Hematopoietic multipotent progenitor cell treated with erythropoietin and hydrocortisone succinate and interleukin-3 and kit ligand, for 6 days (in vitro differentiated cells): ENCODE measurements around the gene ALPI.

Source experiments
- DNase-seq: peaks from one replicate; pipeline ENCODE4 v3.0.0-alpha.2; 2015

Gene ALPI

GRCh38 chr2:232486558-232487384, 30.8 kb downstream of the ALPI start:
- DNase-seq = no peak

DNA sequence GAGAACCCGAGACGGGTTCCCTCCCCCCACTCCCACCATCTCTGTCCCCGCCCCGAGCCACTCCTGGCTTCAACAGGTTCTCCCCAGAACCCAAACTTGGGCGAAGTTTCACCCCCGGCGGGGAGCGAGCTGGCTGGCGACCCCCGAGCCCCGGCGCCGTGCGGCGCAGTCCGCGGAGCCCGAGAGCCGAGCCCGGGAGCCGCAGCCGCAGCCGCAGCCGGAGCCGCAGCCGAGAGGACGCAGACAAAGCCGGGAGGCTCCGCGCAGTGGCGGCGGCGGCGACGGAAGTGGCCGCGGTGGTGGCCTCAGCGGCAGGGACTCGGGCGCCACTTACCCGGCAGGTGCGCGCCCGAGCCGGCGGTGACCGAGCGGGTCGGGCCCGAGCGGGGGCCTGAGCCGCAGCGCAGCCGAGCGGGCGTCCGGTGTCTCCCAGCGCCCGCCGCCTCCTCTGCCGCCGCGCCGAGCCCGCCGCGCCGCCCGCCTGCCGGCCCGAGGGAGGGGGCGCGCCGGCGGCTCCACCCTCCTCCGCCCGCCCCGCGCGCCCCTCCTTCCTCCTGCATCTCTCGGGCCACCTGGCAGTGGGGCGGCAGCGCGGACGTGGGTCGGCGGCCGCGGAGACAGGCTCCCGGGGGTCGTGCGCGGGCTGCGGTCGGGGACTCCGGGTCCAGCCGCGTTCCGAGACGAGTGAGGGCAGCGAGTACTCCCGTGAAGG, 31.6 kb downstream of the ALPI start, which contains the start of gene ECEL1:
Gene ECEL1 (minus strand): TSS at position 450 of the 712 bp plus-strand sequence. CDS start 1,181 bp downstream, outside the sequence.
- DNase-seq = no peak

DNA sequence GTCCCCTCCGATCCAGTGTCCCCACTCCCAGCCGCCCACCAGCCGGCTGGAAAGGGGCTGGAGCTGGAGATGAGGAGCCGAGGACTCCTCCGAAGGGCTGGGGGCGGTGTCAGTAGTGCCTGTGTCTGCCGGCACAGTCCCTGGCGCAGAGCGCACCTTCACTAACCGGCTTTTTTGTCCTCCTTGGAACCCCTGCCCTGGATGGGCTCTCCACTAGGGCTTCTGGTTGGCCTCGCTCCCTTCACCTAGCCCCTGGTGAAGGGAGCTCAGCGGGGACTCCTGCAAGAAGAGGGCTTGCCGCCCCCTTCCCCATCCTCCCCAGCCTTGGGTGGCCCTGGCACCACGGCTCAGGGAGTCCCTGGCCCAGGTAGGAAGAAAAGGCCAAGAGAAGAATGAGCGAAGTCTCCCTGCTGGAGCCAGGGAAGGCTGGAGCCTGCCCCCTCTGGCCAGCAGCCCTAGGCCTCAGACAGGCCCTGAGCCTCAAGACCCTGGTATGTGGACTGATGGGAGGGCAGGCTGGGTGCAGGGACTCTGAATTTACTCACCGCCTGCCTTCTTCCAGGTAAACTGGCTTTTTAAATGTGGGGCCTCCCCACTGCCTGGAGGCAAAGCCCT, 32.3 kb downstream of the ALPI start:
- no peak for DNase-seq

- DNase-seq = no peak
These were observed 32.9 kb downstream of the ALPI start for GRCh38 chr2:232488721-232489300.

GRCh38 chr2:232489516-232490220, 33.7 kb downstream of the ALPI start:
- DNase-seq = no peak

GRCh38 chr2:232490221-232491138, 34.5 kb downstream of the ALPI start:
- no peak for DNase-seq

DNA sequence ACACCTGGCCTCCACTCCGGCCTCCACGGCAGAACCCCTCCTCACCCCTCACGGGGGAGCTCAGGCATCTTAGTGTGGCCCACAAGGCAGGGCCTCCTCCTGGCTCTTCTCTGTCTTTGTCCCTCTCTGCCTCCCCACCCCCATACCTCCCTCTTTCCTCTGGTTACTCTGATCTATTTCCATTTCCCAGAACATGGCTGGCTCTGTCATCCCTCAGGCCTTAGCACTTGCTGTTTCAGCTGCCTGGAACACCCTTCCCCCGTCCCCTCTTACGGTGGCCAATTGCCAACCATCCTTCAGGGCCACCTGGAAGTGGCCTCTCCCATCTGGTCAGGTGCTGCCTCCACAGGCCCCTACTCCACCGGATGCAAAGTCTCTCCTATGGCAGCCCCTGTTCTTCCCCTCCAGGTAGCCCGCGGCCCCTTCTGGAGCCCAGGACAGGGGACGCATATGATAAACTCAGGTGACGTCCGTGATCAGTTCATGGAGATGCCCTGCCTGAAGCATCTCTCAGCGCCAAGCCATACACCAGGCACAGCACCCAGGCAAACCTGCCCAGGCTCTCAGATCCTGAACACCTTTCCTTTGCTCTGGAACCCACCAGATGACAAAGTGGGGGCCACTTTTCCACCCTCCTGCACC, 35.3 kb downstream of the ALPI start:
- no peak for DNase-seq

DNA sequence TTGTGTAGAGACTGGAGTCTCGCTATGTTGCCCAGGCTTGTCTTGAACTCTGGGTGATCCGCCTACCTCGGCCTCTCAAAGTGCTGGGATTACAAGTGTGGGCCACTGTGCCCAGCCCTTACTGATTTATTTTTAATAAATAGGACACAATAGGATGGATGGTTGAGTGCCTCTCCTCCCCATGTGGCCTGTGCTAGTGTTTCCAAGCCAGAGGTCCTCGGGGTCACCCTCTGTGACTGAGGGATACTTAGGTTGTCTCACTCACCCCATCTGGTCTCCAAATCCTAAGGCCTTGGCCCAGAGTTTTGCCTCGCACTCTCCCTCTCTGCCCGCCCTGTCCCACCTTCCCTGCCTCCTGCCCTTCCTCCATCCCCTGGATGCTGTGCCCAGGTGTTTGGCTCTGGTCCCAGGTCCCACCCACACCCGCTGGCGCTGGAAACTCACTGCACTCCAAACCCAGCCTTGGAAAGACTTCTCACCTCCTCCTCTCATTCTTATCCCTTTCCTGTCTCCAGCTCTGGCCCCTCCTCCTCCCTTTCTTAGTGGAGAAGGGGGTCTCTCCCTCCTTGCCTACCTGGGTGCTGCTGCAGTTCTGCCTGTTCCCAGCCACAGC, 36.4 kb downstream of the ALPI start:
- no peak for DNase-seq

GRCh38 chr2:232492963-232493700, 37.2 kb downstream of the ALPI start:
- DNase-seq = no peak

GRCh38 chr2:232493701-232494474, 37.9 kb downstream of the ALPI start:
- no peak for DNase-seq

DNA sequence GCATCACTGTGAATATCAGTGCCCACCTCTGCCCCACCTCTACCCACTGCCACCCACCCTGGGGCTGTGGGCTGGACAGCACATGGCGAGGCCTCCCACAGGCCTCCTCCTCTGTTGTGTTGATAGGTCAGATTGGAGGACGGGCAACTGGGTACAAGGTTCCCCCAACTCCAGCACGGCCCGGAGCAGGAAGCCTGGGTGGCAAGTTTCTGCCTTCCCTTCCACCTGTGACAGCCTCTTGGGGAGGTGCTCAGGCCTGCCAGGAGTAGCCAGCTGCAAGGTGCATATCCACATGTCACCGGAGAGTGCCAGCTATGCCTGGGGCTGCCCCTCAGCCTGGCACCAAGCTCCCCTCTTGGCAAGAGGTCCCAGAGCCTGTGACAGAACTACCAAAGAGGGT, 38.6 kb downstream of the ALPI start:
- no peak for DNase-seq

DNA sequence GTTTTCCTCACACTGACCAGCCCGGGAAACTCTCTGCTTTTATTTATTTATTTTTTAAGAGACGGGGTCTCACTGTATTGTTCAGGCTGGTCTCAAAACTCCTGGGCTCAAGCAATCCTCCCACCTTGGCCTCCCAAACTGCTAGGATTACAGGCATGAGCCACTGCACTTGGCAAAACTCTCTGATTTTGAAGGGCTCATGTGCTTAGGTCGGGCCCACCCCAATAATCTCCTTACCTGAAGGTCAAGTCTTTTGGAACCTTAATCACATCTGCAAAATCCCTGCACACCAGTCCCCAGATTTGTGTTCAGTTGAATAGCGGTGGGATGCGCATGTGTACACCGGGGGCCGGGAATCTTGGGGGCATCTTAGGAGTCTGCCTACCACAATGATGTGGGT, 39.3 kb downstream of the ALPI start:
- DNase-seq = no peak

DNA sequence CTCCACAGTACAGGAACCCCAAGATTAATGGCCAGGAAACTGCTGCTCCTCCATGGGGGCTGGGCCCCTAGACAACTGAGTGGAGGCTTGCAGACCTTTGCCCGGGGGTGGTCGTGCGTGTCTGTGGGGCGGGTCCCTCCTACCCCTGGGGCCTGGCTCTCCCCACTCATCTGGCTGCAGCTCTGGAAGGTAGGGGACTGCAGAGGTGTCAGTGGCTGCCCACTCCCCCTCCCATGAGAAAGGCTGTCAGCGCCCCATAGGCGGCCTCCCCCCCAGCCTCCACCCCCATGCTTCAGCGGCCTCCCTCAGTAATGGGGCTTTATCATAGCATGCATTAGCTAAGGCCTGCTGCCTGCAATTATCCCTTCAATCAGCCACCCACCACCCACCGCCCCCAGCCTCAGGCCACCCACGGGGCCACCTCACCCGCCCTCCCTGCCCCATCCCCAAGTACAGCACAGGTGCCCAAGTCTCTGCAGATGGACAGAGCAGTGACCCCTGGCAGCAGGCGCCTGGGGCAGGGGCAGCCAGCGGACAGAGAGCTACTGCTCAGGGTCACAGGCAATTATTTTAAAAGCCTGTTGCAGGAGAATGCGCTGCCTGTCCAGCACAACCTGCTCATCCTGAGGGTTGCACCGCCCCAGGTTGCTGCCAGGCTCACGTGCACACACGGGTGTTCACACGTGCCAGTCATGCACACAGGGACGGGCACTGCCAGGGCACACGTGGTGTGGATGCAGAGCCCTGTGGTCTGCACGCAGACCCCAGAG, 40.7 kb downstream of the ALPI start:
- DNase-seq = no peak

- no peak for DNase-seq
These were observed 41.4 kb downstream of the ALPI start for GRCh38 chr2:232497348-232497747.

- DNase-seq = no peak
These were observed 42.5 kb downstream of the ALPI start for GRCh38 chr2:232498452-232498851.

DNA sequence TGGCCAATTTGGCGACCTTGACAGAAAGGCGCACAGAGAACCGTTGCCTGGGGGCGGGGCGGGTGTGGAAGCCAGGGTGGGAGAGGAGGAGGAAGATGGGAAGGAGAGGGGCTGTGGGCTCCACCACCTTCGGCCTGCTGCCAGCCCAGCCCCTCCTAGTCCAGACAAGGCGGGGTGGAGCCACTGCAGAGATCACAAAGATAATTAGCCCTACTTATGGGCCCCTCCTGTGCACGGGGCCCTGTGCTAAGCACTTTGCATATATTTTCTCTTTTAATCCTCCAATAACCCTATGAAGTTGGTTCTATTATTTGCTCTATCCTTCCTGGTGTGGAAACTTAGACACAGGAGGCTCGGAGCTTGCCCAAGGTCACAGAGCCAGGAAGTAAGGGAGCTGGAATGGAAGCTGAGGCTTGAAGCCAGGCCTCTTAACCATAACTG, 45.4 kb downstream of the ALPI start:
- DNase-seq = no peak

- DNase-seq = no peak
These were observed 45.9 kb downstream of the ALPI start for GRCh38 chr2:232501794-232502390.

- no peak for DNase-seq
These were observed 46.6 kb downstream of the ALPI start for GRCh38 chr2:232502511-232502910.
